HG02759 (cell line): Measurements from ENCODE around the gene C2CD4C.
"Not testable (repeated sequence)": the region's sequence is repeated elsewhere in the genome, so short reads cannot be mapped to it uniquely, and the experiment has no call there.

ENCODE experiments used
- ATAC-seq: cut with Tn5 transposase; IDR thresholded peaks from one replicate; pipeline ENCODE4 v1.9.1; 2021; ENCODE audit warnings: mild to moderate bottlenecking, moderate library complexity; ENCODE audit not compliant: unreplicated experiment

The C2CD4C gene

GRCh38 chr19:408902-409515, at the start of gene C2CD4C:
Gene C2CD4C, minus strand, starts transcription at chr19:409147. Its CDS starts 786 bp downstream, at chr19:408361.
- no peak for ATAC-seq

GRCh38 chr19:458091-459042, 49.4 kb upstream of the C2CD4C start:
- no peak for ATAC-seq

- ATAC-seq: no peak
Measured at GRCh38 chr19:457636-458035, 48.7 kb upstream of the C2CD4C start.

- ATAC-seq: no peak
Measured at GRCh38 chr19:456547-457110, 47.7 kb upstream of the C2CD4C start.

GRCh38 chr19:455851-456546, 47.1 kb upstream of the C2CD4C start:
- ATAC-seq: no peak

GRCh38 chr19:455031-455705, 46.2 kb upstream of the C2CD4C start:
- no peak for ATAC-seq

GRCh38 chr19:453606-454005, 44.7 kb upstream of the C2CD4C start:
- no peak for ATAC-seq

GRCh38 chr19:452829-453228, 43.9 kb upstream of the C2CD4C start:
- ATAC-seq: no peak

GRCh38 chr19:450912-451481, 42.0 kb upstream of the C2CD4C start:
- ATAC-seq: not testable (repeated sequence)

GRCh38 chr19:449916-450315, 41.0 kb upstream of the C2CD4C start:
- no peak for ATAC-seq

- no peak for ATAC-seq
Measured at GRCh38 chr19:447816-448560, 39.0 kb upstream of the C2CD4C start.

- ATAC-seq: no peak
Measured at GRCh38 chr19:447064-447426, 38.1 kb upstream of the C2CD4C start.

- ATAC-seq: no peak
Measured at GRCh38 chr19:444677-445210, 35.8 kb upstream of the C2CD4C start.

- ATAC-seq: no peak
Measured at GRCh38 chr19:443005-443404, 34.1 kb upstream of the C2CD4C start.

GRCh38 chr19:442085-442484, 33.1 kb upstream of the C2CD4C start:
- no peak for ATAC-seq

- ATAC-seq: no peak
Measured at GRCh38 chr19:441213-441836, 32.4 kb upstream of the C2CD4C start.

GRCh38 chr19:440391-441212, 31.7 kb upstream of the C2CD4C start:
- no peak for ATAC-seq
